ENCODE results near the gene NAPB.

- TF ChIP-seq, protein P1, sequence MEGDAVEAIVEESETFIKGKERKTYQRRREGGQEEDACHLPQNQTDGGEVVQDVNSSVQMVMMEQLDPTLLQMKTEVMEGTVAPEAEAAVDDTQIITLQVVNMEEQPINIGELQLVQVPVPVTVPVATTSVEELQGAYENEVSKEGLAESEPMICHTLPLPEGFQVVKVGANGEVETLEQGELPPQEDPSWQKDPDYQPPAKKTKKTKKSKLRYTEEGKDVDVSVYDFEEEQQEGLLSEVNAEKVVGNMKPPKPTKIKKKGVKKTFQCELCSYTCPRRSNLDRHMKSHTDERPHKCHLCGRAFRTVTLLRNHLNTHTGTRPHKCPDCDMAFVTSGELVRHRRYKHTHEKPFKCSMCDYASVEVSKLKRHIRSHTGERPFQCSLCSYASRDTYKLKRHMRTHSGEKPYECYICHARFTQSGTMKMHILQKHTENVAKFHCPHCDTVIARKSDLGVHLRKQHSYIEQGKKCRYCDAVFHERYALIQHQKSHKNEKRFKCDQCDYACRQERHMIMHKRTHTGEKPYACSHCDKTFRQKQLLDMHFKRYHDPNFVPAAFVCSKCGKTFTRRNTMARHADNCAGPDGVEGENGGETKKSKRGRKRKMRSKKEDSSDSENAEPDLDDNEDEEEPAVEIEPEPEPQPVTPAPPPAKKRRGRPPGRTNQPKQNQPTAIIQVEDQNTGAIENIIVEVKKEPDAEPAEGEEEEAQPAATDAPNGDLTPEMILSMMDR (IDR thresholded peaks at IDR 0.05) = no peak
- no peak for TF ChIP-seq POLR2A (IDR thresholded peaks at IDR 0.05)
Observed at GRCh38 chr20:23408957-23409356, 12.3 kb downstream of the NAPB start.
